ENCODE measurements around the gene ZNF737. TPM values are rescaled to one million over a fixed set of nuclear protein-coding genes. Genes with fewer than 3 reads are reported as not detected.
"Not testable (repeated sequence)": the region's sequence is repeated elsewhere in the genome, so short reads cannot be mapped to it uniquely, and the experiment has no call there.

The ZNF737 gene
- total RNA-seq (10 to 100 TPM; 13.3 to 43.2 (median 14.9) TPM), polyA plus RNA-seq (10 to 100 TPM; 15.2 to 16.9 TPM), total RNA-seq (37.0 reads per million, percentile 64 among the genes with 10 or more reads in this experiment)

DNA sequence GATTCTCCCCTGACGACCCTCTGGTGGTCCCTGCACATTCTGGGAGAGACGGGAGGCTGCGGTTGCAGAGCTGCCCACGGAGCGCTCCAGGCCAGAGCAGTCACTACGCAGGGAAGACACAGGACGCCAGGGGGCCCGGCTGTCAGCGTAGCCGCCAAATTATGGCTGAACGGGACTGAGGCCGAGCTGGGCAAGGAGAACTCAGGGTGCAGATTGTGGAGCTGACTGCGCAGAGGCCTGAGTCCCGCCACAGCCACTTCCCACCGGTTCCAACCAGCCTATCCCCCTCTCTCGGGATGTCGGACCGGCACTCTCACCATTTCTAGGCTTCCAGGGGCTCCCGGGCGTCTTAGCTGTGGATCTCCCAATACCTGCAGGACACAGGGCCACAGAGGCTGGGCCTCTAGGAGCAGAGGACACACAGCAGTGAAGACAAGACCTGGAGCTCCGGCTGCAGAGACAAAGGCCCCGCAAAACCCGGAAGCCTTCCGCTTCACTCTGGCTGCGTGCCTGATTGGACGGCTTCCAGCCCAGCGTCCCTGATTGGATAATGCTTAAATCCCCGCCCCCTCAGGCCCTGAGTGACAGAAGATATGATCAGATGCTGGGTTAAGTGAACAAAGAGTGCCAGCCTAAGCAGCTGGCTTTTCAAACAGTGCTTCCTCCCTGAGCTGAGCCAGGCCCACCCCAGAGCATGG, at the start of gene ZNF737:
Gene ZNF737 (minus strand): TSS at position 461 of the 698 bp plus-strand sequence. CDS start 141 bp downstream, at position 320.
- Histone ChIP-seq H3K4me3 (ENCODE audit: low read length) (peak within 1 kb of the TSS; percentile 92), H3K27me3 (ENCODE audit: control insufficient read depth in 2 of 2, insufficient read depth in 2 of 2, low read length in 2 of 2) (no peaks in the 10 kb centered on the region), H3K9me3 (ENCODE audit: control insufficient read depth in 2 of 3, low read length in 3 of 3) (peaks cover 0 to 58% (median 0%) of the 10 kb centered on the region in 3 experiments), H3K36me3 (ENCODE audit: control insufficient read depth in 2 of 3, insufficient read depth in 3 of 3, low read length in 3 of 3) (peaks cover 0 to 33% (median 7%) of the 10 kb centered on the region in 3 experiments), H3K27ac (ENCODE audit: low read depth, low read length) (peak within 1 kb of the TSS; percentile 82), H3K4me1 (ENCODE audit: control insufficient read depth in 2 of 2, insufficient read depth in 2 of 2, low read length in 2 of 2) (no peaks in the 10 kb centered on the region)
- POLR2A ChIA-PET, result interaction anchor here (0.6 to 2.2 kb wide), 20 partner anchors 13 to 1202 kb away, joined by 3 to 23 read pairs (median 4); partner anchors contain the start of genes ZNF100, ZNF429, ZNF486 and ZNF493
- intact Hi-C loops (cut with micrococcal nuclease), result loop anchor here (1.0 to 10.0 kb wide), 11 partner anchors 17 to 940 kb away; partner anchors contain the start of genes ATP13A1 (in 1 of the 2), ZNF101 (in 1 of the 2), ZNF429 (in 1 of the 2) and ZNF430 (in 1 of the 2)
- Mint-ChIP-seq H3K4me1 (peaks cover 0 to 39% (median 37%) of the 10 kb centered on the region in 7 donors), H3K4me3 (peak within 1 kb of the TSS; percentile 94 to 100 (median 99)), H3K27me3 (no peaks in the 10 kb centered on the region), H3K27ac (peak within 1 kb of the TSS; percentile 94 to 99 (median 97)), H3K36me3 (peaks cover 20 to 51% (median 47%) of the 10 kb centered on the region in 5 donors), H3K9me3 (peaks cover 10 to 87% (median 45%) of the 10 kb centered on the region in 11 donors)
- CTCF ChIA-PET, result interaction anchor here (1.0 kb wide), 1 partner anchor 9 kb away, joined by 4 read pairs; no protein-coding TSS in a partner anchor
- peak; percentile 97 for ATAC-seq
- peak; percentile 78 to 95 (median 89) for DNase-seq

- H3K36me3 ChIP-seq (ENCODE audit: control insufficient read depth in 2 of 3, insufficient read depth in 3 of 3, low read length in 3 of 3); H3K27ac Mint-ChIP-seq; POLR2A ChIA-PET; H3K27ac ChIP-seq (ENCODE audit: low read depth, low read length); intact Hi-C loops (cut with micrococcal nuclease); H3K4me3 Mint-ChIP-seq; H3K4me1 ChIP-seq (ENCODE audit: control insufficient read depth in 2 of 2, insufficient read depth in 2 of 2, low read length in 2 of 2); CTCF ChIA-PET; H3K27me3 Mint-ChIP-seq; ATAC-seq; H3K4me3 ChIP-seq (ENCODE audit: low read length); DNase-seq; H3K4me1 Mint-ChIP-seq; H3K27me3 ChIP-seq (ENCODE audit: control insufficient read depth in 2 of 2, insufficient read depth in 2 of 2, low read length in 2 of 2): not testable (repeated sequence)
- peaks cover 22 to 86% (median 43%) of the 10 kb centered on the region in 11 donors for H3K9me3 Mint-ChIP-seq
- peaks cover 0 to 51% (median 4%) of the 10 kb centered on the region in 3 experiments for H3K9me3 ChIP-seq (ENCODE audit: control insufficient read depth in 2 of 3, low read length in 3 of 3)
- H3K36me3 Mint-ChIP-seq, result peaks cover 2 to 26% (median 6%) of the 10 kb centered on the region in 5 donors
These were observed 49.4 kb upstream of the ZNF737 start for GRCh38 chr19:20614971-20615370.

GRCh38 chr19:20612711-20613316, 47.2 kb upstream of the ZNF737 start:
- H3K9me3 ChIP-seq (ENCODE audit: control insufficient read depth in 2 of 3, low read length in 3 of 3), result peaks cover 0 to 43% (median 3%) of the 10 kb centered on the region in 3 experiments
- DNase-seq, result no peak
- intact Hi-C loops (cut with micrococcal nuclease), result no loop called here
- ATAC-seq, result no peak
- H3K9me3 Mint-ChIP-seq, result peaks cover 18 to 93% (median 44%) of the 10 kb centered on the region in 11 donors
- peaks cover 0 to 9% (median 7%) of the 10 kb centered on the region in 7 donors for H3K4me1 Mint-ChIP-seq
- H3K27ac ChIP-seq (ENCODE audit: low read depth, low read length), result no peak overlapping the region
- no peaks in the 10 kb centered on the region for H3K27me3 ChIP-seq (ENCODE audit: control insufficient read depth in 2 of 2, insufficient read depth in 2 of 2, low read length in 2 of 2)
- peak overlapping the region in 3 of 10 donors; percentile 32 to 51 (median 33) for H3K4me3 Mint-ChIP-seq
- H3K36me3 Mint-ChIP-seq, result peaks cover 2 to 26% (median 10%) of the 10 kb centered on the region in 5 donors
- no peaks in the 10 kb centered on the region for H3K36me3 ChIP-seq (ENCODE audit: control insufficient read depth in 2 of 3, insufficient read depth in 3 of 3, low read length in 3 of 3)
- H3K4me1 ChIP-seq (ENCODE audit: control insufficient read depth in 2 of 2, insufficient read depth in 2 of 2, low read length in 2 of 2), result no peaks in the 10 kb centered on the region
- H3K27ac Mint-ChIP-seq, result no peak overlapping the region
- H3K27me3 Mint-ChIP-seq, result no peaks in the 10 kb centered on the region
- H3K4me3 ChIP-seq (ENCODE audit: low read length), result no peak overlapping the region
- POLR2A ChIA-PET, result interaction anchor here (0.6 kb wide), 1 partner anchor 884 kb away, joined by 3 read pairs; no protein-coding TSS in a partner anchor
- CTCF ChIA-PET, result no interaction called here

DNA sequence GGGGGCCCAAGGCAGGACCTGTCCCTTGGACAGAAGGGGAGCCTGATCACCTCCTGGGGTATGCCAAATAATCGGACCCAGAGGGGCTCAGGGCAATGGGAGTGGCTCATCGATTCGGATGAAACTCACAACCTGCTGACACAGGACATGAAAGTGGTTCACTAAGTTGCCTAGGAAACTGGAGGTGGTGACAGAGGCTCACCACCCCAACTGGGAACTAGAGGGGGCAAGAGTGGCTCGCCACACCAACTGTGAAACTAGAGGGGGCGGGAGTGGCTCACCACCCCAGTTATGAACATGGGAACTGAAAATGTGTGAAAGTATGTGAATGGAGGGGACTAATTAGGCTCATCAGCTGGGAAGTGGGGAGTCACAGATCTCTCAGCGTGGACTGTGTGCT, 46.3 kb upstream of the ZNF737 start:
- intact Hi-C loops (cut with micrococcal nuclease), result no loop called here
- H3K4me3 ChIP-seq (ENCODE audit: low read length), result no peak overlapping the region
- ChIA-PET CTCF (no interaction called here), POLR2A (no interaction called here)
- peaks cover 0 to 9% (median 7%) of the 10 kb centered on the region in 7 donors for H3K4me1 Mint-ChIP-seq
- DNase-seq, result no peak
- no peak overlapping the region for H3K4me3 Mint-ChIP-seq
- H3K27ac ChIP-seq (ENCODE audit: low read depth, low read length), result no peak overlapping the region
- no peaks in the 10 kb centered on the region for H3K27me3 Mint-ChIP-seq
- peaks cover 2 to 26% (median 10%) of the 10 kb centered on the region in 5 donors for H3K36me3 Mint-ChIP-seq
- no peaks in the 10 kb centered on the region for H3K27me3 ChIP-seq (ENCODE audit: control insufficient read depth in 2 of 2, insufficient read depth in 2 of 2, low read length in 2 of 2)
- peaks cover 0 to 38% (median 3%) of the 10 kb centered on the region in 3 experiments for H3K9me3 ChIP-seq (ENCODE audit: control insufficient read depth in 2 of 3, low read length in 3 of 3)
- no peaks in the 10 kb centered on the region for H3K4me1 ChIP-seq (ENCODE audit: control insufficient read depth in 2 of 2, insufficient read depth in 2 of 2, low read length in 2 of 2)
- no peaks in the 10 kb centered on the region for H3K36me3 ChIP-seq (ENCODE audit: control insufficient read depth in 2 of 3, insufficient read depth in 3 of 3, low read length in 3 of 3)
- no peak overlapping the region for H3K27ac Mint-ChIP-seq
- H3K9me3 Mint-ChIP-seq, result peaks cover 18 to 93% (median 44%) of the 10 kb centered on the region in 11 donors
- ATAC-seq, result no peak

GRCh38 chr19:20607943-20608342, 42.4 kb upstream of the ZNF737 start:
- Histone ChIP-seq H3K4me1 (ENCODE audit: control insufficient read depth in 2 of 2, insufficient read depth in 2 of 2, low read length in 2 of 2) (no peaks in the 10 kb centered on the region), H3K27me3 (ENCODE audit: control insufficient read depth in 2 of 2, insufficient read depth in 2 of 2, low read length in 2 of 2) (no peaks in the 10 kb centered on the region), H3K27ac (ENCODE audit: low read depth, low read length) (no peak overlapping the region), H3K9me3 (ENCODE audit: control insufficient read depth in 2 of 3, low read length in 3 of 3) (peaks cover 0 to 16% (median 3%) of the 10 kb centered on the region in 3 experiments), H3K4me3 (ENCODE audit: low read length) (no peak overlapping the region), H3K36me3 (ENCODE audit: control insufficient read depth in 2 of 3, insufficient read depth in 3 of 3, low read length in 3 of 3) (no peaks in the 10 kb centered on the region)
- ChIA-PET POLR2A (no interaction called here), CTCF (no interaction called here)
- Mint-ChIP-seq H3K9me3 (peaks cover 6 to 86% (median 30%) of the 10 kb centered on the region in 11 donors), H3K27me3 (no peaks in the 10 kb centered on the region), H3K4me3 (no peak overlapping the region), H3K36me3 (peaks cover 2 to 13% (median 4%) of the 10 kb centered on the region in 5 donors), H3K27ac (no peak overlapping the region), H3K4me1 (peaks cover 0 to 9% (median 7%) of the 10 kb centered on the region in 7 donors)
- no peak for ATAC-seq
- DNase-seq, result no peak
- intact Hi-C loops (cut with micrococcal nuclease), result no loop called here

GRCh38 chr19:20558571-20558970, 7.0 kb downstream of the ZNF737 start:
- intact Hi-C loops (cut with micrococcal nuclease), result no loop called here
- Histone ChIP-seq H3K9me3 (ENCODE audit: control insufficient read depth in 2 of 3, low read length in 3 of 3) (peaks cover 12 to 85% (median 40%) of the 10 kb centered on the region in 3 experiments), H3K4me1 (ENCODE audit: control insufficient read depth in 2 of 2, insufficient read depth in 2 of 2, low read length in 2 of 2) (no peaks in the 10 kb centered on the region), H3K27ac (ENCODE audit: low read depth, low read length) (no peak overlapping the region), H3K36me3 (ENCODE audit: control insufficient read depth in 2 of 3, insufficient read depth in 3 of 3, low read length in 3 of 3) (peaks cover 8 to 84% (median 10%) of the 10 kb centered on the region in 3 experiments), H3K4me3 (ENCODE audit: low read length) (no peak overlapping the region), H3K27me3 (ENCODE audit: control insufficient read depth in 2 of 2, insufficient read depth in 2 of 2, low read length in 2 of 2) (no peaks in the 10 kb centered on the region)
- peaks cover 7 to 96% (median 70%) of the 10 kb centered on the region in 11 donors for H3K9me3 Mint-ChIP-seq
- H3K27ac Mint-ChIP-seq, result peak overlapping the region in 1 of 9 donors; percentile 2
- ChIA-PET CTCF (no interaction called here), POLR2A (no interaction called here)
- no peak overlapping the region for H3K4me3 Mint-ChIP-seq
- H3K27me3 Mint-ChIP-seq, result no peaks in the 10 kb centered on the region
- no peak for DNase-seq
- H3K4me1 Mint-ChIP-seq, result peaks cover 0 to 26% (median 21%) of the 10 kb centered on the region in 7 donors
- no peak for ATAC-seq
- H3K36me3 Mint-ChIP-seq, result peaks cover 32 to 86% (median 80%) of the 10 kb centered on the region in 5 donors

Measured in naive thymus-derived CD4-positive, alpha-beta T cell (primary cell).